HG03039 (cell line): ENCODE results near the gene PYGO1.
"Not testable (repeated sequence)": the region's sequence is repeated elsewhere in the genome, so short reads cannot be mapped to it uniquely, and the experiment has no call there.

ENCODE experiments used
- ATAC-seq: cut with Tn5 transposase; IDR thresholded peaks from one replicate; pipeline ENCODE4 v1.9.1; 2021; ENCODE audit warnings: mild to moderate bottlenecking, moderate library complexity; ENCODE audit not compliant: unreplicated experiment

The PYGO1 gene

GRCh38 chr15:55588070-55588814 is at the start of gene PYGO1:
Gene PYGO1 (minus strand): TSS chr15:55588345. CDS start chr15:55587883, 462 bp downstream.
- ATAC-seq, result no peak

- ATAC-seq, result no peak
Observed at GRCh38 chr15:55637086-55637485, 48.9 kb upstream of the PYGO1 start.

- no peak for ATAC-seq
Observed at GRCh38 chr15:55633731-55634130, 45.6 kb upstream of the PYGO1 start.

GRCh38 chr15:55632434-55632833 is 44.3 kb upstream of the PYGO1 start:
- ATAC-seq, result no peak

GRCh38 chr15:55630858-55631257 is 42.7 kb upstream of the PYGO1 start:
- ATAC-seq, result no peak

GRCh38 chr15:55628369-55628730 is 40.2 kb upstream of the PYGO1 start:
- no peak for ATAC-seq

- ATAC-seq, result no peak
Observed at GRCh38 chr15:55627730-55628368, 39.7 kb upstream of the PYGO1 start.

GRCh38 chr15:55619783-55620182 is 31.6 kb upstream of the PYGO1 start:
- ATAC-seq, result no peak

GRCh38 chr15:55618387-55618786 is 30.2 kb upstream of the PYGO1 start:
- no peak for ATAC-seq

GRCh38 chr15:55615445-55615844 is 27.3 kb upstream of the PYGO1 start:
- no peak for ATAC-seq

GRCh38 chr15:55613727-55614126 is 25.6 kb upstream of the PYGO1 start:
- no peak for ATAC-seq

GRCh38 chr15:55606214-55606613 is 18.1 kb upstream of the PYGO1 start:
- no peak for ATAC-seq

GRCh38 chr15:55601374-55601773 is 13.2 kb upstream of the PYGO1 start:
- no peak for ATAC-seq

- no peak for ATAC-seq
Observed at GRCh38 chr15:55599439-55599838, 11.3 kb upstream of the PYGO1 start.

GRCh38 chr15:55593019-55593418 is 4.9 kb upstream of the PYGO1 start:
- ATAC-seq, result not testable (repeated sequence)

GRCh38 chr15:55590788-55591187 is 2.6 kb upstream of the PYGO1 start:
- ATAC-seq, result no peak

GRCh38 chr15:55589287-55589686 is 1.1 kb upstream of the PYGO1 start:
- no peak for ATAC-seq

GRCh38 chr15:55588815-55589115 is 620 bp upstream of the PYGO1 start:
- no peak for ATAC-seq

- no peak for ATAC-seq
Observed at GRCh38 chr15:55587321-55588069, 650 bp downstream of the PYGO1 start.

GRCh38 chr15:55586808-55587207 is 1.3 kb downstream of the PYGO1 start:
- ATAC-seq, result no peak

- no peak for ATAC-seq
Observed at GRCh38 chr15:55576943-55577342, 11.2 kb downstream of the PYGO1 start.

- ATAC-seq, result no peak
Observed at GRCh38 chr15:55574096-55574495, 14.0 kb downstream of the PYGO1 start.
